K562 (cell line): ENCODE results near the gene PCID2. TPM values are rescaled to one million over a fixed set of nuclear protein-coding genes. Genes with fewer than 3 reads are reported as not detected.
A peak's percentile ranks its signal among the peaks of the same experiment; 100 is the strongest.

Source experiments
- CXXC5 ChIP-seq: fragments of 250-450 bp; sonication (Bioruptor Pico); IDR thresholded peaks from 2 replicates; pipeline ENCODE4 v1.8.0; 2022; ENCODE audit warnings: inconsistent platforms, mild to moderate bottlenecking, moderate library complexity
- GABPB2 ChIP-seq: fragments of 250-450 bp; sonication (Bioruptor Pico); conservative IDR thresholded peaks from 2 replicates; pipeline ENCODE4 v1.5.1; 2021; ENCODE audit warnings: mild to moderate bottlenecking
- MGA ChIP-seq: fragments of 450-650 bp; IDR thresholded peaks from 2 replicates; pipeline ENCODE4 v1.6.1; 2016; ENCODE audit warnings: mild to moderate bottlenecking, moderate library complexity
- MYC ChIP-seq, 2 experiments: fragments of 250-450 bp in 1 of 2; sonication (Bioruptor Pico) in 1 of 2; IDR thresholded peaks; 2 replicates each; pipeline versions ENCODE4 v1.5.1 to v1.6.1; 2012 to 2021; ENCODE audit warnings: low read depth in 2 of 2, borderline replicate concordance in 1 of 2, improper control_type of control experiment in 1 of 2, low read length in 1 of 2, mild to moderate bottlenecking in 1 of 2, moderate library complexity in 1 of 2
- NFIC ChIP-seq: fragments of 450-650 bp; IDR thresholded peaks from 2 replicates; pipeline ENCODE4 v1.6.1; 2017; ENCODE audit warnings: mild to moderate bottlenecking, inconsistent platforms
- RCOR1 ChIP-seq, 2 experiments: IDR thresholded peaks; 2 replicates each; pipeline ENCODE4 v1.6.1; 2012; ENCODE audit warnings: low read depth in 2 of 2, low read length in 2 of 2, borderline replicate concordance in 1 of 2, improper control_type of control experiment in 1 of 2
- SIN3A ChIP-seq, 2 experiments: fragments of 150-350 bp in 1 of 2; IDR thresholded peaks; 2 replicates each; pipeline ENCODE4 v1.6.1; 2011 to 2016; ENCODE audit warnings: borderline replicate concordance in 2 of 2, low read depth in 2 of 2, low read length in 2 of 2, mild to moderate bottlenecking in 2 of 2, moderate library complexity in 2 of 2; ENCODE audit not compliant: control insufficient read depth in 1 of 2
- SP2 ChIP-seq: IDR thresholded peaks from 2 replicates; pipeline ENCODE4 v1.6.1; 2011; ENCODE audit warnings: mild to moderate bottlenecking, low read depth, low read length, moderate library complexity; ENCODE audit not compliant: poor library complexity, severe bottlenecking; ENCODE audit errors: extremely low read depth
- ZNF253 ChIP-seq: fragments of 250-450 bp; sonication (Bioruptor Pico); conservative IDR thresholded peaks from 2 replicates; pipeline ENCODE4 v1.6.1; 2021; ENCODE audit warnings: mild to moderate bottlenecking
- ZNF589 ChIP-seq: fragments of 200-800 bp; sonication (Bioruptor generic); IDR thresholded peaks from 2 replicates; pipeline ENCODE4 v1.6.1; 2016; ENCODE audit warnings: low read depth, missing genetic modification characterization, missing compliant biosample characterization
- polyA plus RNA-seq, 8 experiments: library from polyadenylated mRNA; depleted of rRNA in 4 of 8; stranded (reverse) in 5 of 8; unstranded in 3 of 8; fragments of >200 nt; fragmentation: Nextera tagmentation in 2 of 8; fragmentation: Illumina TruSeq in 1 of 8; extraction: Ambion mirVana in 2 of 8; extraction: Trizol in 1 of 8; gene quantifications; 2 replicates each; pipeline versions ENCODE4 v1.2.1 to v1.2.3, GENCODE V29; 2011 to 2014; ENCODE audit warnings: inconsistent platforms in 1 of 8, missing spikeins in 1 of 8
- total RNA-seq, 7 experiments: library from RNA; depleted of rRNA in 6 of 7; stranded (reverse); fragments of >200 nt in 6 of 7; fragmentation: Illumina TruSeq in 2 of 7; extraction: Trizol in 2 of 7; gene quantifications; 2 replicates each; pipeline versions ENCODE4 v1.2.1 to v1.2.3, GENCODE V29; 2011 to 2021; ENCODE audit warnings: low replicate concordance in 1 of 7
- TF ChIP-seq, protein P1 (sequence below), 3 experiments: fragments of 200-800 bp in 1 of 3; sonication (Bioruptor generic) in 1 of 3; sonication (generic) in 1 of 3; formaldehyde crosslinking in 1 of 3; IDR thresholded peaks; 2 replicates each; pipeline versions ENCODE4 v1.6.1 to v1.8.0; 2016 to 2022; ENCODE audit warnings: mild to moderate bottlenecking in 2 of 3, missing compliant biosample characterization in 2 of 3, missing genetic modification characterization in 2 of 3, missing genetic modification reagents in 1 of 3

PCID2 gene
- total and polyA plus RNA-seq, 9 of the 15 experiments (the other 6 are each of a cell fraction or from before 2014, with no cell fraction given), result 39.6 to 117 (median 59.6) TPM

DNA sequence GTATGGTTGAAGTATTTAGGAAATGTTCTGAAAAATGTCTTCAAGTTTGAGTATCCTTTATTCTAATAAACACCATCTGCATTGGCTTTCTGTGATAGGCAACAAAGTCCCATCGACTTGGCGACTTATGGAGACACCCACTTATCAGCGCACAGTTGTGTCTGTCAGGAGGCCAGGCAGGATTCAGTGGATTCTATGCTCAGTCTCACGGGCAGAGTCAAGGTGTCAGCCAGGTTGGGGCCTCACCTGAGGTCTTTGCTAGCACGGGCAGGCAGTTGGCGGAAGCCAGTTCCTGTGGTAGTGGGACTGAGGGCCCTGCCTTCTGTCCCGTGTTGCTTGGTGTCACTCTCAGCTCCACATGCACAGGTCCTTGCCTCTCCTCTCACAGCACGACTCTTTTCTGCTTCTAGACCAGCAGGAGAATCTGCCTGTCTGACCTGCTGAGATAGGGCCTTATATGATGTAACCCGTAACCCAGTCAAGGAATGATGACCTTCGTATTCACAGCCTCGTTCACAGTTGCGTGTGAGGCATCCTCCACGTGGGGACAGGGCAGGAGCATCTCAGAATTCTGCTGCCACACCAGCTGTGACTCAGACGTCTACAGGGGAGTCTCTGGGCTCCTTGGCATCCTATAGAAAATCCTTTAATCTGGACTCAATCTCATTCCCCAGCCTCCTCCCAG is 10.9 kb upstream of the PCID2 start (continued):
- TF ChIP-seq NFIC, result peak; percentile 21; the same call in 1 of the 2 replicates
- TF ChIP-seq SP2, result no peak
- no peak for TF ChIP-seq ZNF589 (CRISPR knock-in tag)
- TF ChIP-seq CXXC5 (CRISPR knock-in tag), result peak; percentile 51
- peak; percentile 62 for TF ChIP-seq MGA
- peak in 1 of 2 experiments; percentile 72; a peak in 1 of 4 replicates for TF ChIP-seq RCOR1 (IDR thresholded peaks at IDR 0.05; ENCODE audit: borderline replicate concordance in 1 of 2, low read depth in 2 of 2, low read length in 2 of 2)
- TF ChIP-seq ZNF253, result no peak
- TF ChIP-seq GABPB2 (CRISPR knock-in tag), result no peak
- TF ChIP-seq MYC (IDR thresholded peaks at IDR 0.05; ENCODE audit: low read depth, low read length), result peak; percentile 76
- no peak for TF ChIP-seq MYC (CRISPR knock-in tag; IDR thresholded peaks at IDR 0.05; ENCODE audit: borderline replicate concordance, low read depth)
- TF ChIP-seq, protein P1, sequence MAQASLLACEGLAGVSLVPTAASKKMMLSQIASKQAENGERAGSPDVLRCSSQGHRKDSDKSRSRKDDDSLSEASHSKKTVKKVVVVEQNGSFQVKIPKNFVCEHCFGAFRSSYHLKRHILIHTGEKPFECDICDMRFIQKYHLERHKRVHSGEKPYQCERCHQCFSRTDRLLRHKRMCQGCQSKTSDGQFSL (CRISPR knock-in tag; IDR thresholded peaks at IDR 0.05), result no peak
- TF ChIP-seq, protein P1 (tag; IDR thresholded peaks at IDR 0.05), result no peak
- peak in 1 of 2 experiments; percentile 21; a peak in 1 of 4 replicates for TF ChIP-seq SIN3A (IDR thresholded peaks at IDR 0.05; ENCODE audit: borderline replicate concordance in 2 of 2, control insufficient read depth in 1 of 2, low read depth in 2 of 2, low read length in 2 of 2)
